ENCODE data around the gene TMCO2.

- TF ChIP-seq CTCF (conservative IDR thresholded peaks at IDR 0.05; ENCODE audit: low read depth, low read length): no peak
- TF ChIP-seq EZH2phosphoT487 (IDR thresholded peaks at IDR 0.05; ENCODE audit: borderline replicate concordance, low read length): no peak
- no peak for TF ChIP-seq EZH2 (IDR thresholded peaks at IDR 0.05; ENCODE audit: low read length, unreplicated experiment)
Measured at GRCh38 chr1:40248412-40248811, 675 bp downstream of the TMCO2 start.

All from PC-3 (cell line).